NCI-H1930 (cell line): ENCODE data around the gene TK2.
A peak's percentile ranks its signal among the peaks of the same experiment; 100 is the strongest.
"Not testable (repeated sequence)": the region's sequence is repeated elsewhere in the genome, so short reads cannot be mapped to it uniquely, and the experiment has no call there.

ENCODE experiments used
- DNase-seq, 2 experiments: peaks; one replicate each; lab custom pipeline; 2025; lab: John Stamatoyannopoulos, UW

The TK2 gene

GRCh38 chr16:66549284-66550131 is at the start of gene TK2:
TSS of gene TK2 (minus strand) at chr16:66550122. CDS start at chr16:66550061, 61 bp downstream.
- peak in 1 of 2 experiments; percentile 30 for DNase-seq

GRCh38 chr16:66598111-66598510 is 48.2 kb upstream of the TK2 start:
- no peak for DNase-seq

DNA sequence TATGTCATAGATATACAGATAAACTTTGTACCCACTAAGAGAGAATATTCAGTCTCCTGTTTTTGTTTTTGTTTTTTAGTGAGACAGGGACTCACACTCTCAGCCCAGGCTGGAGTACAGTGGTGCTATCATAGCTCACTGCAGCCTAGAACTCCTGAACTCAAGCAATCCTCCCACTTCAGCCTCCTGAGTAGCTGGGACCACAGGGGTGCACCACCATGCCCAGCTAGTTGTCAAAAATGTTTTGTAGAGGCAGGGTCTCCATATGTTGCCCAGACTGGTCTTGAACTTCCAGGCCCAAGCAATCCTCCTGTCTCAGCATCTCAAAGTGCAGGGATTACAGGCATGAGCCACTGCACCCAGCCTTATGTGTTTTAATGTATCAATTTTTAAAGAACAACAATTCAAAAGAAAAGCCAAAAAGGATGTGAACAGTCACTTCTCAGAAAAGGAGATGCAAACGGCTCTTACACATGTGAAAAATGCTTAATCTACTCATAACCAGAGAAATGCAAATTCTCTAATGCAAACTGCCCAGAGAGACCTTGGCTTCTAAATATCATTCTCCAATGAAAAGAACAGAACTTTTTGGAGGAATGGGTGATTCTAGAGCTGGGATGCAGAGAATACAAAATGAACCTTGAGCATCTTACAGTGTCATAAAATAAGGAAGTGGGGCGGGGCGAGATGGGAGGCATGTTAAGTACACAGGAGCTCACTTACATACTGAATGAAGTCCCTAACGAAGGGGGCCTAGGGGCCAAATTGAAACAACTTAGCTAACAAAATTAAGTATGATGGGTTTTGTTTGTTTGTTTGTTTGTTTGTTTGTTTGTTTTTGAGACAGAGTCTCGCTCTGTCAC is 47.3 kb upstream of the TK2 start:
- DNase-seq: no peak

GRCh38 chr16:66596559-66596958 is 46.6 kb upstream of the TK2 start:
- not testable (repeated sequence) for DNase-seq

DNA sequence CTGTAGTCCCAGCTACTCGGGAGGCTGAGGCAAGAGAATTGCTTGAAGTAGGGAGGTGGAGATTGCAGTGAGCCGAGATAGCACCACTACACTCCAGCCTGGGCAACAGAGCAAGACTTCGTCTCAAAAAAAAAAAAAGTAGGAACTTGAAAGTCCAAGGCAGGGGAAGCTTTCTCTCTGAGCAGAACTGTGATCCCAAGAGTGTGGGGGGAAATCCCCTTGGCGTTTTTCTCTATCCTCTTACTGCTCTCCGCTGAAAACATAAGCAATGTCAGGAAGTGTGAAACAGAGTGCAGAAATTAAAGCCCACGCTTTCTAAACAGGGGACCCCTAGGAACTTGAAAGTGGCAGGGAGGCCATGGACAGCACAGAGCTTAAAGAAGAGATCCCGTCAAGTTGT is 44.8 kb upstream of the TK2 start:
- DNase-seq: no peak

DNA sequence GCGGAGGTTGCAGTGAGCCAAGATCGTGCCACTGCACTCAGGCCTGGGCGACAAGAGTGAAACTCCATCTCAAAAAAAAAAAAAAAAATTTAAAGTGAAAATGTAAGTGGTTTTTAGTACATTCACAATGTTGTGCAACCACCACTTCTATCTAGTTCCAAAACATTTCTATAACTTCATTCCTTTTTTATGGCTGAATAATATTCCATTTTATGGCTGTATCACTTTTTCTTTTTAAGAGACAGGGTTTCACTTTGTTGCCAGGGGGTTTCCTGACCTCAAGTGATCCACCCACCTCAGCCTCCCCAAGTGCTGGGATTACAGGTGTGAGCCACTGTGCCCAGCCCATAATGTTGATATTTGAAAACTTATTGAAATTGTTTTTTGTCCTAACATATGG is 42.9 kb upstream of the TK2 start:
- DNase-seq: no peak

DNA sequence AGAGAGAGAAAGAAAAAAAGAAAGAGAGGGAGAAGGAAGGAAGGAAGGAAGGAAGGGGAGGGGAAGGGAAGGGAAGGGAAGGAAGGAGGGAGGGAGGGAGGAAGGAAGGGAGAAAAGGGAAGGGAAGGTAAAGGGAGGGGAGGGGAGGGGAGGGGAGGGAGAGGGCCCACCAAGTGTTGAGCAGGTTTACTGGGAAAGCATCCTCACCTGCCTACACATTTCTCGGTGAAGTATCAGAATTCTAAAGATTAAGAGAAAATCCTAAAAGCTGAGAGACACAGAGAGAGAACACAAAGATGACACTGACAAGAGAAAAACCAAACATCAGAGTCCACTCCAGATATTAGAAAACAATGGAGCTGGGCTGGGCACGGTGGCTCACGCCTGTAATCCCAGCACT is 42.3 kb upstream of the TK2 start:
- DNase-seq: no peak

DNA sequence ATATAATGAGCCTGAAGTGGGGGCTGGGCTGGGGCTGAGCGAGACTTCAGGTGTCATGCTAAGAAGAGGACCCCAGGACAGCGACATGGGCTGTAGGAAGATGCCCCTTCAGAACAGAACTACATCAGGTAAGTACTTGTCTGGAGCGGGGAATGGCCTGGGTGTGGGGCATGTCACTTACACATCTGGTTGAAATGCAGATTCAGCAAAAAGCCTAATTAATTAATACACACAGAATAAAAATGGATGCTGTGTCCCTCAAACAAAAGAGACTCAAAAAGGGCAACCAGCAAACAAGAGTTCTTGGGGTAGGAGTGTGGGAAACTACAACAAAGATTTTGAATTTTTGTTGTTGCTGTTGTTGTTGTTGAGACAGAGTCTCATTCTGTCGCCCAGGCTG is 41.1 kb upstream of the TK2 start:
- no peak for DNase-seq

DNA sequence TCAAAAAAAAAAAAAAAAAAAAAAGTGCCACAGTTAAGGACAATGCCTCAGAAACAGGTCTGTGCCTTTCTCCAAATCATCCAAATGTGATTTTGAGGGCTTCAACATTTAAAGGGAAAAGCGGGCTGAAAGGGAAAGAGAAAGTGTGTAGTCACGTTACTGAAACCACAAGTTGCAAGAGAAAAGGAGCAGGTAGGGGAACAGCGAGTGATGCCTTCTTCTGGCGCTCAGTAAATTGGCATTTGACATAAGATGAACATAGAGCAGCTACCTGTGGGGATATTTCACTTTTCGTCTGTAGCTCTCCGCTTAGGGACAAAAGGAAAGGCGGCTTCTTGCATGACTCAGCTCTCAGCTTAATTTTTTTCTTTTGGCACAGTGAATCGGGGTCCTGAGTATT is 40.4 kb upstream of the TK2 start:
- DNase-seq: no peak

DNA sequence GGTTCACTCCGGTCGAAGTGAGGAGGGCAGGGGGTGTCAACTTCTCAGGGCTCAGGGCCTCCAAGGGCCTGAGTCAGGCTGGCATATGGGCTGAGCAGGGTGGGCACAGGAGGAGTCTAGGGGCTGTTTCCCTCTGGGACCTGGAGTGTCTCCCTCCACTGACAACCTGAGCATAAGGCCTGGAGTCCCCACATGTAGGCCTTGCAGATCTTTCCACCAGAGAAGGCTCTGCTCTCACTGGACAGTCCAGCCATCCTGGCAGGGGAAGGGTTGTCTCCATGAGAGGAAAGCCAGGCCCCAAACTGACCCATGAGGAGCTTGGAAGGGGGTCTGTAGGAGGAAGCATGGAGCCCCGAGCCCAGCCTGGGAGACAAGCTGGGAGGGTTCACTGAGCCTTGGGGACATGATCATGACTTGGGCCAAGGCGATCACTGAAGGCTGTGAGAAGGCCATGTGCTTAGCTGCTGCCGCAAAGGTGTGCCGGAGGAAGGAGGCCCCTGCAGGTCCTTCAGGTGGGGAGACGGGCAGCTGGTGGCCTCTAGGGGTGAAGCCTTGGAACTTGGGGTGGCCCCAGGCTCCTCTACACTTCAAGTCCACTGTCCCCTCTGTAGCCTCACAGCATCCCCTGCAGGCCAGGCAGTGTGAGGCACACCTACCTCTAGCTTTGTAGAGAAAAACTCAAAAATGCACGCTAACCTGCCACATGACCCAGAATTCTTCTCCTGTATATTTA is 39.2 kb upstream of the TK2 start:
- DNase-seq: no peak

DNA sequence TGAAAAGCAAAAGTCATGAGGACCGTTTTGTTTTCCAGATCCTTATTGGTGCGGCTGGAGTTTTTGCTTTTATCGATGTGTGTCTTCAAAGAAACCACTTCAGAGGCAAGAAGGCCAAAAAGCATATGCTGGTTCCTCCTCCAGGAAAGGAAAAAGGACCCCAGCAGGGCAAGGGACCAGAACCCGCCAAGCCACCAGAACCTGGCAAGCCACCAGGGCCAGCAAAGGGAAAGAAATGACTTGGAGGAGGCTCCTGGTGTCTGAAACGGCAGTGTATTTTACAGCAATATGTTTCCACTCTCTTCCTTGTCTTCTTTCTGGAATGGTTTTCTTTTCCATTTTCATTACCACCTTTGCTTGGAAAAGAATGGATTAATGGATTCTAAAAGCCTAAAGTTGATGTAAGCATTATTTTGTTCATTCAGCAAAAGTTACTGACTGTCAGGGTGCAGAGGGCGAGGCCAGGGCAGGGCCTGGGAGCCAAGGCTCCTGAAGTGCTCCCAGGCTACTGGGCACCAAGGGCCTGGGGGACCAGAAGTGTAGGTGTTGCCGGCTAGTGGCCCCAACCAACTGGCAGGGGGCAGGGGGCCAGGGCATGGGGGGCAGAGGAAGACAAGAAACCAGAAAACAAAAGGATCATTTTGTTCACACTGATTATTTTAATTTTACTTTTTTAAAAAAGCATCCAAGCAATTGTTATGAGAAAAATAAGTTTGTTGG is 38.1 kb upstream of the TK2 start:
- no peak for DNase-seq

GRCh38 chr16:66585481-66586239 is 35.7 kb upstream of the TK2 start:
- DNase-seq: no peak

DNA sequence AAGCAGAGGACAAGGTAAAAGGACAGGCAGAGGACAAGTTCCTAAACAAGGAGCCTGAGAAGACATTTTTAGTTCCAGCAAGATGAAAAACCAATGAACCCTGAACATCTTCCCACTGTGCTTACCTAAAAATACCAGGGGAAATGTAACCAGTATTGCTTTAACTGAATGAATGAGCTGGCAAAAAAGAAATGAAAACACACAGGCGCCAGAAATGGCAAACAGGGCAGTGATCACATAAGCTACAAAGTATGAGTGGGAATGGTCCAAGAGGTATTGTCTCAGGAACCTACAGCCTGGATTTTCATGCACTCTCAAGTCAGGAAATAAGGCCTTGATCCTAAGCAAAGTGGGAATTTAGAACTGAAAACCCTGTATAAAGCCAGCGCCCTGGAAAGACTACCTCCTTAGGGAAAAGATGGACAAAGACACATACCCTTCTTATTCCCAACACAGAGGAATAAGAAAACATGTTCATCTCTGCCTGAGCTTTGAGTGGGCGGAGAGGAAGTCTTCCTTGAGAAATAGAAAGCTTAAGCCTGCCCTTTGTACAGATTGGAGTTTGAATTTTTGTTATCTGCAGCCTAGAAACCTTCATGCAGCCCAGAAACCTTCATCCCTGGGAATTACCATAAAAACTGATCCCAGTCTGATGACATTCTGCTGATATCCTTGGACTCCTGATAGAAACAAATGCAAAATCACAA is 31.5 kb upstream of the TK2 start:
- no peak for DNase-seq

DNA sequence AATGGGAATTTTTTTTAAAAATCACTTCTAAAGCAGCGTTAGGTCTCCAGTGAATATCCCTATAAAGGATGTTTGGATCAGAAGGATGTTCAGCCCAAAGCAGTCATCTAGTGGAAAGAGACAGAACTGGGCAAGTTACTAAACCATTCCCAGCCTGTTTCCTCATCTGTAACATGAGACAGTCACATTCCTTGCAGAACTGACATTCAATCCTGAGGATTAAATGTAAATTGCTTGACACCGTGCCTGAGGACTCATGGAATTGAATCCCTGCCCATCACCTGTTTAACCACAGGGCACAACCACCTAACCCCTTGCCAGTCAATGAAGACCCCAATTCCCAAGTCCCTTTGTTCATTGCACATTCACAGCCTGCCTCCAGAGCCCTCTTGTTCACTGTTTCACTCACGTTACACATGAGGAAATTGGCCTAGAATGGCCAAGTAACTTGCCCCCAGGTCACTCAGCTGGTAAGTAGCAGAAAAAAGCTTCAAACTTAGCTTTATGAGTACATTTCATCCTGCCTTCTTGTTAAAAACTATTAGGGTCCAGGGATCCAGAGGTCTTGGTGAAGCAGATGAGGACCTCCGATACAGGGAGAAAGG is 30.8 kb upstream of the TK2 start:
- DNase-seq: no peak

- DNase-seq: no peak
Measured at GRCh38 chr16:66578651-66579531, 29.0 kb upstream of the TK2 start, which contains the start of gene CMTM2. TSS of gene CMTM2 (plus strand) at chr16:66579463. CDS start at chr16:66579608, 145 bp downstream.

DNA sequence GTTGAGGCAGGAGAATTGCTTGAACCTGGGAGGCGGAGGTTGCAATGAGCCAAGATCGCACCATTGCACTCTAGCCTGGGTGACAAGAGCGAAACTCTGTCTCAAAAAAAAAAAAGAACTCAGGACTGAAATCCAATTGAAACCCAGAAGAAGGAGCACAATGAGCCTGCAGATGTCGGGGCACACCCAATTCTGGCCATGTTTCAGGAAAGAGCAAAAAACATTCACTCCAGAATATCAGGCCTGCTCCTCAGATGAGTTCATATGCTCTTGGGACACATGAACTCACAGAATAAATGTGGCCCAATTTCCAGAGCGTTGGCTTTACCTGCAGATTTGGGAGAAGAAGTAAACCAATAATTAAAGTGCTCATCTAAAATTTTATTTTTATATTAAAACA is 26.4 kb upstream of the TK2 start:
- no peak for DNase-seq

DNA sequence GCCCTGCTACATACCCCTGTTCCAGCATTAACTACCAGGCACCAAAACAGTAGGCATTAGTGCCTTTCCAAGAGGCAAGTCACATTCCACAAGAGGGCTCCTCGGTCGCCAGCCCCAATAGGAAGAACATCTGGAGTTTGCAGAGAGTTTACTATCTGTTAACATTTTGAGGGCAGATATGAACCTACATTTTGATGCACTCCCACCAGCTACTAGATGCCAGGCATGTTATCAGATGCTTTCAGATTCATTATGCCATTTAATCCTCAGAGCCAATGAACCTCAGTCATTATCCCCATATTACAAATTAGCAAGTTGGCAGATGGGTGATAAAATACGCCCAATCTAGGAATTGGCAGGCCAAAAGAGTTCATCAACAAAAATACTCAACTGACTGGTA is 25.1 kb upstream of the TK2 start:
- no peak for DNase-seq

DNA sequence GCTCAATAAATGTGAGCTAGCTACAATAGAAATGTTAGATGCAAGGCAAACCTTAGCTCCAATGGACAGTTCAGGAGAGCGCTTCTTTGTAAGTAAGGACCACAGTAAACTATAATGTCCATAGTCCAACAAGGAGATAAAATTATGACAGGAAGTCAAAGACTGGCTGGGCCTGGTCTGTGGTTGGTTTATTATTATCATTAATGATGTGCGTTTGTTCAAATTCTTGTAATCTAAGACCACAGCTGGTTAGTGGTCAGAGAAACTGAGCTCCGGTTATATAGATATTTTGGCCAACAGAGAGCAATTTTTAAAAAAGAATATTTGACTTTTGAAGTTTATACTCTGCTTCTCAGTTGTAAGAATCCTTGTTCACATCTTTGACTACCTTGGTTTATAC is 24.6 kb upstream of the TK2 start:
- DNase-seq: no peak

GRCh38 chr16:66574081-66574480 is 24.2 kb upstream of the TK2 start:
- no peak for DNase-seq
